ENCODE data around the gene RXRG. TPM values are rescaled to one million over a fixed set of nuclear protein-coding genes. Genes with fewer than 3 reads are reported as not detected.

The RXRG gene
- total and polyA plus RNA-seq, 2 of the 8 experiments (the other 6 are each of a cell fraction or from before 2014, with no cell fraction given): not detected

DNA sequence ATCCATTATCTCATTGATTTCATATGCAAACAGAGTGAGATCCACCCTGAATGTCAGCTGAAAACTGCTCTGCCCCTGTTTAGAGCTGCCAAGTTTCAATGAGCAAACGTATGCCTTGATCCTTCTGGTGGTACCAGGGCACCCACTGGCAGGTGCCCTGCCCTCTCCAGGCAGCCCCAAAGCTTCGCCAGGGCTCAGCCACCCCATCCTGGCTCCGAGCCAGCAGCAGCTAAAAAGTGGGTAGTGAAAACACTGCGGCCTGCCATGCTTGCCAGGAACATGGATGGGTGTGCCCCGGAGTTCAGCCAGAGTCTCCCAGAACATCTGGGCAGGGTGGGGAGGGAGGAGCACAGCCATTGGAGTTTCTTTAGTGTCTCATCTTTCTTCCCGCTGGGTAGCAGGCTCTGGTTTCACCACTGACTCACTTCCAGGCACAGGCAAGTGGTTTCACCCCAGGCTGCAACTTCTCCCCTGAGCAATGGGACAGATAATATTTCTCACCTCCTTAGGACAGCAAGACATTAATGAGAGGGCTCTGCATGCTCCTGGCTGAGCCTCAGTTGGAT is 80.3 kb downstream of the RXRG start (continued):
- TF ChIP-seq KDM5A (IDR thresholded peaks at IDR 0.05; ENCODE audit: low read length) (no peak), HDAC2 (IDR thresholded peaks at IDR 0.05; ENCODE audit: borderline replicate concordance in 1 of 2, low read depth in 2 of 2, low read length in 2 of 2) (no peak), POU5F1 (IDR thresholded peaks at IDR 0.05; ENCODE audit: low read depth, low read length) (no peak), TCF12 (IDR thresholded peaks at IDR 0.05; ENCODE audit: low read depth, low read length) (no peak)
